ENCODE data around the gene RGS13. TPM values are rescaled to one million over a fixed set of nuclear protein-coding genes. Genes with fewer than 3 reads are reported as not detected.

Gene RGS13
- total and polyA plus RNA-seq, 2 experiments from 2014 or later: not detected

- TF ChIP-seq ZNF462 (CRISPR knock-in tag; IDR thresholded peaks at IDR 0.05) (no peak), ZNF331 (CRISPR knock-in tag; IDR thresholded peaks at IDR 0.05; ENCODE audit: low read depth) (no peak), EZH2phosphoT487 (IDR thresholded peaks at IDR 0.05; ENCODE audit: unreplicated experiment) (no peak), CTCF (conservative IDR thresholded peaks at IDR 0.05; ENCODE audit: low read depth in 2 of 2) (no peak), NANOG (IDR thresholded peaks at IDR 0.05; ENCODE audit: borderline replicate concordance) (no peak)
Observed at GRCh38 chr1:192633533-192634253, 2.3 kb upstream of the RGS13 start (continued).

DNA sequence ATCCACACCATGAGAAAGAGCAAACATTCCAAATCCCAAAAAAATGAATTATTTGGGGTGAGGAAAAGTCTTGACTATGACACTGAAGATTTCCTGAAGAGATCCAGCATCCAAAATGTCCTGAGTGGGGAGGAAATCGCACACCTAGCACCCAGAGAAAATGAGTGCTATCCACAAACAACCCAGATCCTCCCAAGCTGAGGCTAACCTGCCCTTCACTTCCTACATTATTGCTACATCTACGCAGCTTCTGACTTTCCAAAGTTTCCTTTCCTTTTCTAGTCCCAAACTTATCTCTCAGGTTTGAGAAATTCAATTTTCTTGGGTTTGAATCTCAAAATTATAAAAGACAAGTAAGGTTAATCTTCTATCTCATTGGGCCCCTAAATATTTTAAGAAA is 906 bp upstream of the RGS13 start:
- no peaks in the 10 kb centered on the region for H3K9me3 Mint-ChIP-seq
- H3K4me3 ChIP-seq: no peak overlapping the region
- ATAC-seq (no peak), DNase-seq (ENCODE audit: low spot score) (no peak)
- H3K9me2 ChIP-seq (ENCODE audit: insufficient read depth): no peaks in the 10 kb centered on the region
- H3K79me2 ChIP-seq (replicated peaks; ENCODE audit: insufficient read depth): no peaks in the 10 kb centered on the region
- no peaks in the 10 kb centered on the region for H3K36me3 ChIP-seq (ENCODE audit: insufficient read depth)
- no peaks in the 10 kb centered on the region for H4K20me1 ChIP-seq (replicated peaks; ENCODE audit: insufficient read depth)
- H3K4me1 Mint-ChIP-seq: peaks cover 12% of the 10 kb centered on the region
- H2AFZ ChIP-seq: no peak overlapping the region
- no peak overlapping the region for H3K4me3 Mint-ChIP-seq
- no peak overlapping the region for H3K27ac ChIP-seq (ENCODE audit: low read depth)
- no peaks in the 10 kb centered on the region for H3K27me3 Mint-ChIP-seq (ENCODE audit: insufficient read depth, low read depth, poor library complexity)
- H3K27me3 ChIP-seq (ENCODE audit: insufficient read depth): no peaks in the 10 kb centered on the region
- H3F3A ChIP-seq (replicated peaks; ENCODE audit: low read depth): no peaks in the 10 kb centered on the region
- H3K27ac Mint-ChIP-seq: no peak overlapping the region
- H3K36me3 Mint-ChIP-seq (ENCODE audit: low read depth): no peaks in the 10 kb centered on the region
- no peaks in the 10 kb centered on the region for H3K4me1 ChIP-seq (ENCODE audit: insufficient read depth)
- no peak overlapping the region for H3K4me2 ChIP-seq
- no peak for TF ChIP-seq ZNF114 (CRISPR knock-in tag; IDR thresholded peaks at IDR 0.05)
- no peak for TF ChIP-seq EZH2phosphoT487 (IDR thresholded peaks at IDR 0.05; ENCODE audit: unreplicated experiment)
- TF ChIP-seq EZH2 (IDR thresholded peaks at IDR 0.05; ENCODE audit: low read depth, unreplicated experiment): no peak
- no peak for TF ChIP-seq ZNF331 (CRISPR knock-in tag; IDR thresholded peaks at IDR 0.05; ENCODE audit: low read depth)
- TF ChIP-seq POLR2AphosphoS5 (IDR thresholded peaks at IDR 0.05; ENCODE audit: low read depth): no peak
- TF ChIP-seq CREB1 (CRISPR knock-in tag; IDR thresholded peaks at IDR 0.05; ENCODE audit: low read depth): no peak
- no peak for TF ChIP-seq JUNB (IDR thresholded peaks at IDR 0.05; ENCODE audit: unreplicated experiment)
- no peak for TF ChIP-seq REST (IDR thresholded peaks at IDR 0.05; ENCODE audit: unreplicated experiment)
- TF ChIP-seq NANOG (IDR thresholded peaks at IDR 0.05; ENCODE audit: borderline replicate concordance): no peak
- TF ChIP-seq STAT1 (IDR thresholded peaks at IDR 0.05; ENCODE audit: unreplicated experiment): no peak
